ENCODE results near the gene SWSAP1. TPM values are rescaled to one million over a fixed set of nuclear protein-coding genes. Genes with fewer than 3 reads are reported as not detected.
A peak's percentile ranks its signal among the peaks of the same experiment; 100 is the strongest.

SWSAP1 gene
- total and polyA plus RNA-seq, 2 of the 8 experiments (the other 6 are each of a cell fraction or from before 2014, with no cell fraction given) = 3.1 to 5.2 TPM

GRCh38 chr19:11347546-11348039 is 26.9 kb upstream of the SWSAP1 start:
- no peak overlapping the region for H3K27ac ChIP-seq (ENCODE audit: low read depth, low read length)
- H3K23ac ChIP-seq (ENCODE audit: insufficient read length) = no peak overlapping the region
- ChIA-PET CTCF (ENCODE audit: partially characterized antibody) (interaction anchor here (0.7 to 1.7 kb wide), 8 partner anchors 9 to 138 kb away, joined by 3 to 5 read pairs (median 4); no protein-coding TSS in a partner anchor), POLR2A (ENCODE audit: partially characterized antibody) (interaction anchor here (0.7 to 1.5 kb wide), 4 partner anchors 17 to 59 kb away, joined by 3 to 5 read pairs (median 3); no protein-coding TSS in a partner anchor)
- H2BK20ac ChIP-seq (ENCODE audit: low read length) = no peak overlapping the region
- peaks cover 0 to 10% (median 6%) of the 10 kb centered on the region in 4 experiments; a peak in 5 of 7 replicates for H3K4me1 ChIP-seq (replicated peaks in 1 of 4; ENCODE audit: control insufficient read depth in 3 of 4, insufficient read depth in 4 of 4, low read length in 3 of 4)
- H3K9ac ChIP-seq (replicated peaks in 1 of 4; ENCODE audit: extremely low read depth in 1 of 4, low read depth in 3 of 4, low read length in 3 of 4) = no peak overlapping the region
- 82% methylated on average over 7 of the region's 7 CpGs; no CpG with 5 or more reads in 1 of the 2 experiments for WGBS, 2 experiments (ENCODE audit: extremely low coverage in 1 of 2, insufficient coverage in 1 of 2, insufficient read length in 1 of 2, insufficient replicate concordance in 2 of 2, low coverage in 1 of 2, low lambda C conversion rate in 2 of 2, missing lambda C conversion rate in 1 of 2)
- no peak overlapping the region for H4K91ac ChIP-seq (replicated peaks; ENCODE audit: insufficient read length, low read length)
- no peaks in the 10 kb centered on the region for H3K27me3 ChIP-seq (replicated peaks in 1 of 4; ENCODE audit: control insufficient read depth in 3 of 4, extremely low read depth in 1 of 4, insufficient read depth in 3 of 4, low read length in 3 of 4)
- H2BK12ac ChIP-seq (ENCODE audit: low read depth, low read length) = no peak overlapping the region
- TF ChIP-seq JUN (IDR thresholded peaks at IDR 0.05; ENCODE audit: low read depth, low read length) (no peak), POLR2AphosphoS5 (IDR thresholded peaks at IDR 0.05; ENCODE audit: low read depth, low read length) (no peak), RBBP5 (IDR thresholded peaks at IDR 0.05; ENCODE audit: borderline replicate concordance, low read depth, low read length) (no peak), KDM4A (IDR thresholded peaks at IDR 0.05; ENCODE audit: low read depth, low read length, severe bottlenecking) (no peak), CHD2 (IDR thresholded peaks at IDR 0.05; ENCODE audit: low read length) (no peak), MAFK (IDR thresholded peaks at IDR 0.05; ENCODE audit: low read depth, low read length) (no peak), NRF1 (IDR thresholded peaks at IDR 0.05; ENCODE audit: low read depth, low read length) (no peak)
- H3K14ac ChIP-seq (ENCODE audit: insufficient read length) = no peak overlapping the region
- H4K5ac ChIP-seq (ENCODE audit: insufficient read length, low read depth, low read length) = no peak overlapping the region
- no peak overlapping the region for H2AK5ac ChIP-seq (ENCODE audit: low read depth, low read length)
- H4K8ac ChIP-seq (ENCODE audit: extremely low read depth, insufficient read depth, low read length) = no peak overlapping the region
- H3K36me3 ChIP-seq (ENCODE audit: control insufficient read depth in 2 of 4, insufficient read depth in 4 of 4, low read length in 3 of 4) = no peaks in the 10 kb centered on the region
- H3K79me1 ChIP-seq (ENCODE audit: low read depth, low read length) = peaks cover 5% of the 10 kb centered on the region; the same call in 1 of the 2 replicates
- no peak overlapping the region for H3K4me3 ChIP-seq (ENCODE audit: extremely low read depth in 1 of 4, insufficient read depth in 2 of 4, low read depth in 3 of 4, low read length in 4 of 4)
- H3K4me2 ChIP-seq (ENCODE audit: insufficient read depth in 1 of 2, low read depth in 2 of 2, low read length in 2 of 2) = peak overlapping the region in 1 of 2 experiments; percentile 99; a peak in 1 of 4 replicates
- H2AFZ ChIP-seq (ENCODE audit: low read length) = no peak overlapping the region
- no peak for DNase-seq (ENCODE audit: low read depth in 1 of 2, low spot score in 2 of 2)
- H2BK15ac ChIP-seq (ENCODE audit: low read length) = no peak overlapping the region
- H4K20me1 ChIP-seq (replicated peaks in 1 of 2; ENCODE audit: control insufficient read depth in 1 of 2, insufficient read depth in 2 of 2, low read length in 2 of 2) = no peaks in the 10 kb centered on the region
- H3K23me2 ChIP-seq (ENCODE audit: low read depth, low read length) = peaks cover 14% of the 10 kb centered on the region
- H2BK5ac ChIP-seq (ENCODE audit: low read depth, low read length) = no peak overlapping the region
- H3K9me3 ChIP-seq (ENCODE audit: insufficient read depth in 2 of 2, low read depth in 1 of 2, low read length in 1 of 2) = peaks cover 0 to 6% of the 10 kb centered on the region in 2 experiments; a peak in 1 of 4 replicates
- H2BK120ac ChIP-seq (replicated peaks; ENCODE audit: low read depth, low read length) = no peak overlapping the region
- FAIRE-seq = no peak
- peaks cover 0 to 3% of the 10 kb centered on the region in 2 experiments; a peak in 1 of 4 replicates for H3K79me2 ChIP-seq (ENCODE audit: control insufficient read depth in 1 of 2, insufficient read depth in 2 of 2, low read length in 2 of 2)
- no peak overlapping the region for H3K18ac ChIP-seq (ENCODE audit: extremely low read depth, low read length)
- H3K4ac ChIP-seq (replicated peaks; ENCODE audit: insufficient read length, low read depth, low read length) = no peak overlapping the region
- no peak overlapping the region for H3K56ac ChIP-seq (replicated peaks; ENCODE audit: insufficient read length, low read depth, low read length)
